ENCODE data around the gene MAST1. TPM values are rescaled to one million over a fixed set of nuclear protein-coding genes. Genes with fewer than 3 reads are reported as not detected.

The MAST1 gene
- total and polyA plus RNA-seq, 4 donors, result 0.08 to 0.54 (median 0.23) TPM

- TF ChIP-seq RAD21 (IDR thresholded peaks at IDR 0.05) (no peak), JUND (IDR thresholded peaks at IDR 0.05) (no peak), NR2F2 (IDR thresholded peaks at IDR 0.05) (no peak), HNF4G (IDR thresholded peaks at IDR 0.05) (no peak), FOXA2 (IDR thresholded peaks at IDR 0.05) (no peak), SP1 (IDR thresholded peaks at IDR 0.05) (no peak), GABPA (IDR thresholded peaks at IDR 0.05 in 1 of 2, conservative IDR thresholded peaks at IDR 0.05 in 1 of 2) (no peak), FOXA1 (IDR thresholded peaks at IDR 0.05) (no peak), CTCF (IDR thresholded peaks at IDR 0.05; ENCODE audit: low read depth, low read length, missing input control) (no peak), REST (IDR thresholded peaks at IDR 0.05) (no peak)
- no peak overlapping the region for H3K4me3 ChIP-seq (ENCODE audit: low read depth in 1 of 3, low read length in 3 of 3)
- H3K4me1 ChIP-seq (ENCODE audit: control insufficient read depth in 4 of 4, insufficient read depth in 4 of 4, low read length in 3 of 4), result peaks cover 0 to 8% (median 5%) of the 10 kb centered on the region in 4 donors
- H3K9ac ChIP-seq (ENCODE audit: low read depth in 1 of 2, low read length in 2 of 2), result no peak overlapping the region
- no peaks in the 10 kb centered on the region for H3K9me3 ChIP-seq (ENCODE audit: control insufficient read depth in 4 of 4, low read length in 3 of 4)
- no peaks in the 10 kb centered on the region for H3K36me3 ChIP-seq (ENCODE audit: control insufficient read depth in 4 of 4, insufficient read depth in 3 of 4, low read depth in 1 of 4, low read length in 3 of 4)
- H3K27ac ChIP-seq (ENCODE audit: low read depth in 1 of 2, low read length in 2 of 2), result no peak overlapping the region
- 85% methylated on average over 19 of the region's 19 CpGs for WGBS
- DNase-seq (ENCODE audit: low spot score), result no peak
- H3K27me3 ChIP-seq (ENCODE audit: control insufficient read depth in 4 of 4, insufficient read depth in 4 of 4, low read length in 3 of 4), result no peaks in the 10 kb centered on the region
Measured at GRCh38 chr19:12865746-12866415, 27.6 kb downstream of the MAST1 start.

GRCh38 chr19:12866416-12867119 lies 28.3 kb downstream of the MAST1 start:
- Histone ChIP-seq H3K9ac (ENCODE audit: low read depth in 1 of 2, low read length in 2 of 2) (no peak overlapping the region), H3K27ac (ENCODE audit: low read depth in 1 of 2, low read length in 2 of 2) (no peak overlapping the region), H3K27me3 (ENCODE audit: control insufficient read depth in 4 of 4, insufficient read depth in 4 of 4, low read length in 3 of 4) (no peaks in the 10 kb centered on the region), H3K9me3 (ENCODE audit: control insufficient read depth in 4 of 4, low read length in 3 of 4) (no peaks in the 10 kb centered on the region), H3K4me1 (ENCODE audit: control insufficient read depth in 4 of 4, insufficient read depth in 4 of 4, low read length in 3 of 4) (peaks cover 0 to 8% (median 5%) of the 10 kb centered on the region in 4 donors), H3K36me3 (ENCODE audit: control insufficient read depth in 4 of 4, insufficient read depth in 3 of 4, low read depth in 1 of 4, low read length in 3 of 4) (no peaks in the 10 kb centered on the region), H3K4me3 (ENCODE audit: low read depth in 1 of 3, low read length in 3 of 3) (no peak overlapping the region)
- peak; percentile 36 for DNase-seq (ENCODE audit: low spot score)
- 88% methylated on average over 29 of the region's 29 CpGs for WGBS
- TF ChIP-seq SP1 (IDR thresholded peaks at IDR 0.05) (no peak), FOXA2 (IDR thresholded peaks at IDR 0.05) (no peak), TAF1 (conservative IDR thresholded peaks at IDR 0.05) (no peak), REST (IDR thresholded peaks at IDR 0.05) (no peak), RAD21 (IDR thresholded peaks at IDR 0.05) (no peak), NR2F2 (IDR thresholded peaks at IDR 0.05) (no peak), ATF3 (IDR thresholded peaks at IDR 0.05) (no peak), JUND (IDR thresholded peaks at IDR 0.05) (no peak), CTCF (IDR thresholded peaks at IDR 0.05; ENCODE audit: low read depth, low read length, missing input control) (no peak), YY1 (IDR thresholded peaks at IDR 0.05) (no peak), MAX (IDR thresholded peaks at IDR 0.05) (no peak), HNF4A (conservative IDR thresholded peaks at IDR 0.05) (no peak), FOXA1 (IDR thresholded peaks at IDR 0.05) (no peak)
